Measurements from ENCODE around the gene TTC17.
"Not testable (repeated sequence)": the region's sequence is repeated elsewhere in the genome, so short reads cannot be mapped to it uniquely, and the experiment has no call there.

TTC17 gene

DNA sequence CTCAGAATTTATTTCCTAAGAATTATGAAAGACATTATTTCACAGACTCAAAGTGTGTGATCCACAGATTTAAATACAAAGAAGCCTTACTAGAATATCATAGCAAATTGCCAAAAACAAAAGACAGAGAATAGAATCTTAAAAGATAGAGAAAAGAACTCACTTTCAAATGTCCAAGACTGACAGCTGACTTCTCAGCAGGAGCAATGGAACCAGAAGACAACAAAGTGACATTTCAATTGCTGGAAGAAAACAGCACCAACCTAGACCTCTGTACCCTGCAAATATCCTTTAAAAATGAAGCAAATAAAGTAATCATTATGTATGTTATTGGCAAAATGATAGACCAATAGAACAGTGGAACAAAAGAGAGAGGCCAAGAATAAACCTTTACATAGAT is 109.2 kb downstream of the TTC17 start:
- DNase-seq (ENCODE audit: low read depth in 2 of 2): no peak

DNA sequence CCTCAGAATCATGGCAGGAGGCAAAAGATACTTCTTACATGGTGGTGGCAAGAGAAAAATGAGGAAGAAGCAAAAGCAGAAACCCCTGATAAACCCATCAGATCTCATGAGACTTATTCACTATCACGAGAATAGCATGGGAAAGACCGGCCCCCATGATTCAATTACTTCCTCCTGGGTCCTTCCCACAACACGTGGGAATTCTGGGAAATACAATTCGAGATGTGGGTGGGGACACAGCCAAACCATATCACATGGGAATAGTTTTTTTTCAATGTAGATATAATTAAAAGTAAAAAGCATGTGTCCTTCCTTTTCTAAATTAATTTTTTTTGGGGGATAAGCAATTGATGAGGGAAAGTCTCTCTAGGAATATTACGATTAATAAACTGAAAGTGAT is 118.8 kb downstream of the TTC17 start:
- DNase-seq (ENCODE audit: low read depth in 2 of 2): not testable (repeated sequence)

DNA sequence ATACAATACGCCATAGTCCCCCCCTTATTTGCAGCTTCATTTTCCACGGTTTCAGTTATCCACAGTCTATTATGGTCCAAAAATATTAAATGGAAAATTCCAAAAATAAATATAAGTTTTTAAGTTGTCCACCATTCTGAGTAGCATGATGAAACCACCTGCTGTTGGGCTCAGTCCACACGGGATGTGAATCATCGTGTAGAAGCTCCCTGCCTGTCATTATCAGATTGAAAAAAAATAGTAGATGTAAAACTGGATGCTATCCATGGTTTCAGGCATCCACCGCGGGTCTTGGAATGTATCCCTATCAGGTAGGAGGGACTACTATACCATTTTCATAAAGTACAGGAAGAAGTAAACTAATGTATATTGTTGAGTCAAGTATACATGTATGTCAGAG is 127.4 kb downstream of the TTC17 start:
- DNase-seq (ENCODE audit: low read depth in 2 of 2): no peak

DNA sequence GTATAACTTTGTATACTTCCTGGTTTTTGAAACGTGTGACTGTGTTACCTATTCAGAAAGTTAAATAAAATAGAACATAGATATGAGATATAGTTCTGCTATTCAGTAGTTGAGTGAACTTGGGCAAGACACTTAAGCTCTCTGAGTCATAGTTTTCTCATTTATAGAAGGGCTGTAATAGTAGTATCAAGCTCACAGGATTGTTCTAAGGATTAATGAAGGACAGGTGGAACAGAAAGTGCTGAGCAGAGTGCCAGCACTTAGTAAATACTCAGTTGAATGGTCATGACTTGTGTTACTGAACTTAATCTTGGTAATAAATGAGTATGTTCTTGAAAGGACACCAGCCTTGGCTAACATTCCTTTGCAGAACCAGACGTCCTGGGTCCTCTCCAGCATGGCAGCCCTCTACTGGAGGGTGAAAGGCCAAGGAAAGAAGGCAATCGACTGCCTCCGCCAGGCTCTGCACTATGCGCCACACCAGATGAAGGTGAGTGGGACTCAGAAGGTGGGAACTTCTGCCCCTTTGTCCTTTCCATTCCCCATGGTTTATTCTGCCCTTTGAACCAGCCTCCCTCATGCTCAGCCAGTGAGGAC is 131.2 kb downstream of the TTC17 start:
- no peak for DNase-seq (ENCODE audit: low read depth in 2 of 2)

DNA sequence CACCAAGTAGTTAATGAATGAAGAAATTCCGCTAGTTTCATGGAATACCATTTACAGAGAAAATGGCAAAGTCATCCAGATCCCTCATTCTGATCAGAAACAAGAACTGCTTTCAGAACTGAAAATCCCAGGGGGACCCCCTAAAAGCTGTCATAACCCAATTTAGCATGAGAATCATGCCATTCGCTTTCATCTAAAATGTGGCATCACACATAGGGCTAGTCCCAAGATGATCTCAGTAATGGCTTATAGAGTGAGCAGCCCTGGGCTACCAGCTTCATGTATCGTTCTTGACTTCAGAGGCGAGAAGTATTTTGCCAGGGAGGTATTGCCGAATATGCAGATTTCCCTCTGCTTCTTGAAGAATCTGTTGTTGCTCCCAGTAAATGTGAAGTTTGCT is 134.0 kb downstream of the TTC17 start:
- no peak for DNase-seq (ENCODE audit: low read depth in 2 of 2)

DNA sequence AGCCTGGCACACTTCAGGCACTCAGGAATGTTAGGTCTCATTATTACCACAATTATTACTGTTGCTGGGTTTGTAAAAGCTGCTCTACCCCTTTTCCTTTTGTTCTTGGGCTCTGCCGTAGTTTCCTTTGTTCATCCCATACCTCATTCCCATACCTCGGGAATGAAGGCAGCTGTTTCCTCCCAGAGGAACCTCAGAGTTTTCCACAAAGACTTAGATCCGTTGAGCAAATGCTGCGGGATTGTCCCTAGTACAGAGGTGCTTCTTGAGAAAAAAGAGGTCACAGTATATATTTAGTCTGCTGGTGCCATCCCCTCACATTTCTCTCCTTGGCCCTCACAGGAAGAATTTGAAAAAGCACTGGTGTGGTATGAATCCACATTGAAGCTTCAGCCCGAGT is 134.7 kb downstream of the TTC17 start:
- no peak for DNase-seq (ENCODE audit: low read depth in 2 of 2)

DNA sequence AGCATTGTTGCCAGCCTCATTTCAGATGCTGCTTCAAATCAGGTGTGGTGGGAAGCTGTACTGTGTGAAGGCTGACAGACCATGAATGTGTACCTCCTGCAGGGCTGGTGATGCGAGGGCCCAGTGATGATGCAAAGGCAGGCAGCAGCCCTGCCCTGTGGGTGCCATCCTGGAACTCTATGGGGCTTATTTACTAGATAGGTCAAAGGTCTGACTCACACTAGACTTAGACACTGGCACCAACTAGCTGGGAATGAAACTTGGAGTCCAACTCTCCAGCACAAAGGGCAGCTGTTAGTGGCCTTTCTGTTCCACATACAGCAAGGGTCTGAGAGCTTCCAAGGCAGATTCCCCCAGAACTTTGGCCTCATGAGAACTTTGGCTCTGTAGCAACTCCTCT is 138.4 kb downstream of the TTC17 start:
- no peak for DNase-seq (ENCODE audit: low read depth in 2 of 2)

DNA sequence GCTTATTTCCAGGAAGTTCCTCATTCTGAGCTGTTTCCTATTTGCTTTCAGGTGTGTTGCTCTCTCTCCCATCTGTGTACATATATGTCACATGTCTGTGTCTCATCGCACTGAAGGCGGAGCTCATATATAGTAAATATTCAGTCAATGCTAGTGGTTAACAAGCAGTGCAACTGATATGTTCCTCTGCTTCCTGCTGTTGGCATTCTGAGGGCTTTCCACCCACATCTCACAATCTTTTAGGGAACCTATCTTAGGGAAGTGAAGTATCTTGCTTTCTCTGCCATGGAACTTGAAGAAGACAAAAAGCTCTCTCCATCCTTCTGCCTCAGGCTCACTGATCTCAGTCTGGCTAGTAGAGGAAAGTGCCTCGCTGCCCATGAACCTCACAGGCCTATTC is 139.8 kb downstream of the TTC17 start:
- DNase-seq (ENCODE audit: low read depth in 2 of 2): no peak

DNA sequence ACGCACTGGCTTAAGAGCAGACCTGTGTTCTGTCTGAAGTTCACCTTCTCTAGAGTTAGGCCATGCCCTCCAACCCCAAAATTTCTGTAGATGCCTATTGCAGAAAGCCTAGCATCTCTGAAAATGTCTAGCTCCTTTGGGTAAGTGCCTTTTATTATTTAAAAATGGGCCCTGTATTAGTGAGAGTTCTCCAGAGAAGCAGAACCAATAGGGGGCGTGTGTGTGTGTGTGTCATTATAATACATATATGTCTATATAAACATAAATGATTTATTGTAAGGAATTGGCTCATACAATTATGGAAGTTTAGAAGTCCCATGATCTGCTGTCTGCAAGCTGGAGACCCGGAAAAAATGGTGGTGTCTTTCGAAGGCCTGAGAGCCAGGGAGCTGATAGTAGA is 144.7 kb downstream of the TTC17 start:
- no peak for DNase-seq (ENCODE audit: low read depth in 2 of 2)

DNA sequence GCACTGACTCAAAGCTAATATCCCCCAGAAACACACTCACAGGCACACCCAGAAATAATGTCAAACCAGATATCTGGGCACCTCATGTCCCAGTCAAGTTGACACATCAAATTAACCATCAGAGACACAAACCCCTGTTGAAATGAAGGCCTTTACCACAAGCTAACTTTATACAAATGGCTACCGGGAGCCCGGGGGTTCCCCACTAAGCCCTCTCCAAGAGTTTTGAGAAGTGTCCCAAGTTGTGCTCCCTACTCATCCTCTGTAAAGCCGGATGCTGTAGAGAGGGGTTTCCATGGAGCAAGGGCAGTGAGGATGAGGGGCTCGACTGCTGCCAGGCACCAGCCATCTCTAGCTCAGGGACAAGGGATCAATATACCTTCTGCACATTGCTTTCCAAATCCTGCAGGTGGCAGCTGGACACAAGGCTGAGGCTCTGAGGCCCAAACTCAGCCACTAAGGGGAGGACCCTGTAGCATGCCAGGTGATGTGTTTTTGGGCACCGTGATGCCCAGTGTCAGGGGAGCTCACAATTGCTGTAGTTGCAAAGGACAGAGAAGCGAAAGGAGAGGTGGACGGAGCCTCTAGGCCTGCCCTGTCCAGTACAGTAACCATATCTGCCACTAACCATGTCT is 145.7 kb downstream of the TTC17 start:
- no peak for DNase-seq (ENCODE audit: low read depth in 2 of 2)

DNA sequence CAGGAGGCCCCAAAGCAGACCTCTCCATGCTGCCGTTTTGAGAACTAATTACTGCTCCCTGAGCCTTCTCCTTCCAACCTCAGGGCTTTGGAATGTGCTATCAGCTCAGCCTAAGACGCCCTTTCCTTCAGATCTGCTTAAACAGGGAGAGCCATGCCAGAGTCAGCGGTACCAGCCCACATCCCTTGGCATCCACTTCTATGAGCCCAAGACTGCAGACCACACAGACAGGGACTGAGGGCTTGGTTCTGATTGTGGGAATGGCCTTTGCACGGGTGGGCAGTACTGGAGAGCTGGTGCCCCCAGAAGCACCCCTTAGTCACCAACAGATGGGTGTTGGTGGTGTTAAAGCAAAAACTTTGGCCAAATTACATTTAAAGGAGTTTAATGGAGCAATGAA is 146.5 kb downstream of the TTC17 start:
- no peak for DNase-seq (ENCODE audit: low read depth in 2 of 2)

DNA sequence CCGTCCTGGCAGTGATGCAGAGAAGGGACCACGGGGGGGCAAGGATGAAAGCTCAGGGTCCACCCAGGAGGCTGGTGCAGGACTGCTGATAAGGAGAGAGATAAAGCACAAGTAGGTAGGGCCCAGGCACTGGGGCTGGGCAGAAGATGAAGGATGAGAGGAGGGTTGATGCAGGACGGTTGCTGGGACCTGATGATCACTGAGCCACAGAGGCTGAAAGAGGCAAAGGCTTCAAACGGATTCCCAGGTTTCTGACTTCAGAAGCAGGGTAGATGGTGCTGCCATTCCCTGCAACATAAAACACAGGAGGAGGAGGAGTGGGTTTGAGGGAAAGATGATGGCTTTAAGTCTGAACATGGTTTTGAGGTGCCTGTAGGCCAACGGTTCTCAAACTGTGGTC is 148.5 kb downstream of the TTC17 start:
- no peak for DNase-seq (ENCODE audit: low read depth in 2 of 2)

DNA sequence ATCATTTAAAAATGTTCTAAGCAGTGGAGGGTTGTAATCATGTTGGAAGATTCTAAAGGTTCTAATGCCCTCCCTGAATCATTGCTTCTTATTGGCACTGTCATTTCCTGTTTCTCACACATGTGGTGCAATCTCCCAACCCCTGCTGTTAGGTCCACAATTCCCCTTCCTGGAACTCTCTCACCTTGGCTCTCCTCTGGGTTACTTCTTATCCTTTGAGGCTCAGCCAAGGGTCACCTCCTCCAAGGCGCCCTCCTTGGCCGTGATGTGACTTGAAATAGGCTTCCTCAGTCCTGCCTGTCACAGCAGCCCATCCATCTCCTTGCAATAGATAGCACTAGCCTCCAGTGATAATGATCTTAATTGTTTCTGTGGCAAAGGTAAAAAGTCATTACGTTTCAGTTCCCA is 149.8 kb downstream of the TTC17 start:
- DNase-seq (ENCODE audit: low read depth in 2 of 2): no peak

DNA sequence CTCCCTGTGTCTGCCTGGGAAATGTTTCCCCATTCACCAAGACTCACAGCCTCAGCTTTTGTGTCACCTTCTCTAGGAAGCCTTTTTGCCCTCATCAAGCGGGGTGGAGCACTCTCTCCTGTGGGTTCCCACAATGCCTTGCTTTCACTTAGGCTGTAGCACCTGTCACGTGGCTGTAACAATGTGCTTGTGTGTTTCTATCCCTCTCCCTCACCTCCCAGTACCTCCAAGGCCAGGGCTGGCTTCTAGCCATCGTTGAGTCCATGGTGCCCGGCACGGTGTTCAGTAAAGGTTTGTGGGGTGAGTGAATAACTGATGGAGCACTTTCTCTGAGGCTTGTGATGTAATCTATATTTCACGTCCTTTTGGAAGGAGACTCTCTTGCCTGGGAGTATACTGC is 153.2 kb downstream of the TTC17 start:
- DNase-seq (ENCODE audit: low read depth in 2 of 2): no peak

DNA sequence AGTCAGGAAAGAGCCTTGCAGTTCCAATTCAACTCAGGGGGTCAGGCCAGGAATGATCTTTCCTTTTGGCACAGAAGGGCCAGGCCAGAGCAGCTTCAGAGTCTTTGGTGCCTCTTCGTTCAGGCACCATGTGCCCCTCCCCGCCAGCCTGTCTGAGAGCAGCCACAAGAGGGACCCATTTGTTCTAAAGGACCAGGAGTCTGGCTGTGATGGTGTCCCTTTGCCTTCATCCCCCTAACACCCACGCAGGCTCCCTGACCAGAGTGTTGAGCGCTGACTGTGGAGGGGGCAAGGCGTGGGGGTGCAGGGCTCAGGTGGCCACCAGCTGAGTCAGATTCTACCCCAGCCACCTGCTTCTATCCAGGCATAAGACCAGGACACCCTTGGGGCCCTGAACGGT is 156.4 kb downstream of the TTC17 start:
- no peak for DNase-seq (ENCODE audit: low read depth in 2 of 2)

DNA sequence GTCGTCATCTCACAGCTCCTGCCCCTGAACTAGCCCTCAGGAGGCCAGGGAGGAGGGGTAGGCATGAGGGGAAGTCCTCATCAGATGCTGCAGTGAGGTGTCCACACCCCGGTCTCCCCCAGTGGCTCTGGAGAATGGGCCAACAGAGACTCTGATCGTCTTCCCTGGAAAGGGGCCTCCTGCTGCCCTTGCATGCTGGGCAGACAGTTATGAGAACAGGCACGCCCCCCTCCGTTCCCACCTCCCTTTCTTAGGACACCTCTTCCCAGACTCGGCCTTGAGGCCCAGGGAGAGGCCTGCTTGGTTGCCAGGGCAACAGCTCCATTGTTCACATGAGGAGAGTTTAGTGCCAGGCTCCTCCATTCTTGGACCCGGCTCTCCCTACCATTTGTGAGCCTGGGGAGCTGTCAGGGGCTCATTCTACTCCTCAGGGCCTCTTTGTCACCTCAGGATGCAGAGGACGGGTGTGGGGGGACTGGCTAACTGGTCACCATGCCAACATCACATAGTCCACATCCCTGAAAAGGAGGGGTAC is 157.7 kb downstream of the TTC17 start:
- no peak for DNase-seq (ENCODE audit: low read depth in 2 of 2)

DNA sequence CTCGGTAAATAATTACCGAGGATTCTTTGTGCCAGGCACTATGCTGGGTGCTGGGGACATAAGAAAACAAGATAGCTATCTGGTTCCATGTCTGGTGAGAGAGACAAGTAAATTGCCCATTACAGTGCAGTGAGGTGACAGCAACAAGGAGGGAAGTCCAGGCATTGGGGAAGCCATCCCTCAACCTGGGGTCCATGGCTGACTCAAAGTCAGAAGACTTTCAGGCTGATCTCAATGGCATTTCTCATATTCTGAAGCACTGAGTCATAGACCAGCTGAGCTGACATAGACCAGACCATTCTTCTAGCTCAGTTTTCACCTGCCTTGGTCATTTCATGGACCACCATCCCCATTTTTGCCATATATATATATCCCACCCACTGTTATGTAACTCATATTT is 158.8 kb downstream of the TTC17 start:
- DNase-seq (ENCODE audit: low read depth in 2 of 2): no peak

DNA sequence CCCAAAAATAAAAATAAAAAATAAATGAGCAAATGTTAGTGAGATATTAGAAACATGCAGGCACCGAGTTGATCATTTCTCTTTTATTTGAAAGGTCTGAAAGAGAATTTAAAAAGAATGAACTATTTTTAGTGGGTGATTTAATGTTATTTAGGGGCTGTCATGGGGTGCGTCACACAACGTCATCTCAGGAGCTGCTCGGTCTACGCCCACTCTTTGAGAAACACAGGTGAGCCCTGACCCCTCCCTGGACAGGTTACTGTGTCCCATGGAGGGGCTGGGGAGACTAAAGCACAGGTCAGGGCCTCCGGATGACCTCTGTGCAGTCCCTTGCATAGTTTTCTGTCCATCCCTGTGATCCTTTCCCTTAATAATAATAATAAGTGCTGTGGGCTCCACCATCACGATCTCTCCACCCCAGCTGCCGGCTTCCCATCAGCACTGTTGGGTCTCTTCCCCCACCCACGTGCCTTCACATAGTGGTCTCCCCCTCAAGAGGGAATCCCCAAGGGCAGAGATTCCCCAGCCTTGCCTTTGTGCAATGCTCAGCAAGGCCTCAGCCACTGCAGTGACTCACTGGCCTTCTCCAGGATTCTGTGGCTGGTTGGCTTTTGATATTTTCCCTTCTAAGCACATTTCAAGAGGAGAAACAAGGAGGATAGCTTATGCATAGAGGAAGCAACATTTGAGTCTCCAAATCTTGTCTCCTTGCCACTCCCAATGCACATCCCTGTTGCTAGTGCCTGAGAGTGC is 159.9 kb downstream of the TTC17 start:
- no peak for DNase-seq (ENCODE audit: low read depth in 2 of 2)

DNA sequence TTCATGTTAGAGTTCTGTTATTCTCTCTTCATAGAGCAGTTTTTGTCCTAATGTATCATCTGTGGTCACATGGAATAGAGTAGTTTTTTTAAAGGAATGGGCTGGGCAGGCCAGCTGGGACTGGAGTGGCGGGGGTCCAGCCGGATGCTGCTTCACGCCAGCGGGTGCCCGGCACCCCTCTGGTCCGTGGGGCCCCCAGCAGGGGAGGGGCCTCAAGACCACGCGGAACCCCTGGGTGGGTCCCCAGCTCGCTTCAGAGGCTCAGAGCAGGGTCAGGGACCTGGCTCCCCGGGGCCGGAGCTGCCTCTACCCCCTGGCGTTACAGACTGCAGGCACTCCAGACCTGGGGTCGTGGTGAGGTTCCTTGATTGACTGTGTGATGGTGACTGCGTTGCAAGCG is 162.8 kb downstream of the TTC17 start:
- DNase-seq (ENCODE audit: low read depth in 2 of 2): no peak

DNA sequence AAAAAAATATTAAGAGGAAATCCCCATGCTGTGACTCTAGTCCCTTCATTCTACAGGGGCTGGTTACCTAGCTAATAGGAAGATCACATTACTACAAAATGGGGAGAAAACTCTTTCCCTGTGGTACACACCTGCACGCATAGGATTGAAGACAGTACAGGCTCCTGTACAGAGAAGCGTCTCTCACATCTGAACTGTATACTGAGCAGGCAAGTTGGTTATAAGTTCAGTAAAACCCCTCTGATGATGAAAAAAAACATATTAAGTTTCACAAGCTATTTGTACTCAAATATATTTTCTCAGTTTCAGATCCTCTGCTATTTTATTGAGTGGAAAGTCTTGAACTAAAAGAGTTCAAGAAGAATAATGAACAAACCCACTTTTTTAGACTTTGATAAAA is 164.9 kb downstream of the TTC17 start:
- DNase-seq (ENCODE audit: low read depth in 2 of 2): no peak

DNA sequence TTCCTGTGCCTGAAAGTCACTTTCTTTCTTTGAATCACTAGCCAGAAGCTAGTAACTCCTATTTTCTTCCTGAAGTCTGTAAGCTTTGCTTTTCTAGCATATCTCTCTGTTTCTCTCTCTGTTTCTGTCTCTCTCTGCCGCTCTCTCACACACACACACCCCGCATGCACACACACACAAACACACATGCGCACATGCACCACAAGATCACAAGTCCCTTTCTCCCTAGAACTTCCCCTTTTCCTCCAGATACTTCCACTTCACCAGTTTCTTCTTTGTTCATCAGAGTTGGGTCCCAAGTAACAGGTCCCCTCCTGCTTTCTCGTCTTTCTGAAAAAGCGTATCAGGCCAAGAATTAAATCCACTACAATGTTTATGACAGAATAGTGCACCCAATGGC is 173.3 kb downstream of the TTC17 start:
- DNase-seq (ENCODE audit: low read depth in 2 of 2): no peak

DNA sequence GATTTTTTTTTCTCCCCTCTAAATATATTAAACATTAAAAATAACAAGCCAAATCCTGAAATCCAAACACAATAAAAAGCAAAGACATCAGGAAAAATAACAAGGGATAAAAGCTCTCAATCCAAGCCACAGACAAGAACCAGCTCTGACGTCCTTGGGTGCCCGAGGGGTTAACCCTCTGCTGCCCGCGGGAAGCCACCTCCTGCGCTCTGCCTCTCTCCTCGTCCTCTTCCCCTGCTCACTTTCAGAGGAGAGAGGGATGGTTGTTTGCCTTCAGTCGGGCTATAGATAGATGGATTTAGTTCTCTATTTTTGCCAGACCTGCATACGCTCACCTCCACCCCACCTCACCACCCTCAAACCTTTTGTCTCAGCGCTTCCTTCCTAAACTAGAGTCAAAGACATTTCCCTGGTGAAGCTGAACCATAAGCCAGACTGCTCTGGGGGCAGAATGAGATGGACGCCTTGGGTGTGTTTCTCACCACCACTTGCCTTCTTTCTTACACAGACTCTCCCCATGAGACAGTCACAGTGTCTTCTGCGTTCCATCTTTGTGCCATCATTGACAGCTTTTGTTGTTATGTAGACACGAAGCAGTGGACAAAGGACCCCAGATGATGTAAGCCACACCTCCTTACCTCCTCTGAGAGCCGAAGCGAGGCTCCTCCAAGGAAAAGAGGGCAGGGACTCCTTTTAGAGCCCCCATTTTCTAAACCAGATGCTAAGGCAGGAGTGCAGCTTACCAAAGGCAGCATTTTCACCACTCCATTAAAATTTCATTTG is 179.3 kb downstream of the TTC17 start:
- DNase-seq (ENCODE audit: low read depth in 2 of 2): no peak

All from stimulated activated CD8-positive, alpha-beta memory T cell treated with anti-CD3 and anti-CD28 coated beads, Interleukin-7, amount 100 ng/mL, for 1 hour (primary cell).